Effector memory CD8-positive, alpha-beta T cell (primary cell): ENCODE results near the gene RLN3.
"Not testable (repeated sequence)": the region's sequence is repeated elsewhere in the genome, so short reads cannot be mapped to it uniquely, and the experiment has no call there.

Experiments
- ATAC-seq: fragments of 150-1000 bp; cut with Tn5 transposase; replicated peaks from 2 replicates; pipeline ENCODE4 v1.10.0; 2021; ENCODE audit warnings: mild to moderate bottlenecking, moderate library complexity
- DNase-seq, 3 experiments: peaks; one replicate each; pipeline ENCODE4 v3.0.0; 2021
- H3K27ac Mint-ChIP-seq, 2 donors: one replicate each; pipeline ENCODE4 v1.8.0; 2022; ENCODE audit warnings: mild to moderate bottlenecking in 2 of 2, mixed read lengths in 2 of 2, moderate library complexity in 2 of 2
- H3K27me3 Mint-ChIP-seq, 2 donors: one replicate each; pipeline ENCODE4 v1.8.0; 2022; ENCODE audit warnings: mixed read lengths in 2 of 2
- H3K36me3 Mint-ChIP-seq: one replicate; pipeline ENCODE4 v1.8.0; 2022; ENCODE audit warnings: mild to moderate bottlenecking, moderate library complexity, mixed read lengths; ENCODE audit not compliant: insufficient read depth
- H3K4me1 Mint-ChIP-seq, 2 donors: one replicate each; pipeline ENCODE4 v1.8.0; 2022; ENCODE audit warnings: low read depth in 2 of 2, mixed read lengths in 2 of 2
- H3K4me3 Mint-ChIP-seq, 2 donors: one replicate each; pipeline ENCODE4 v1.8.0; 2022; ENCODE audit warnings: mild to moderate bottlenecking in 2 of 2, mixed read lengths in 2 of 2, moderate library complexity in 2 of 2
- H3K9me3 Mint-ChIP-seq, 2 donors: one replicate each; pipeline ENCODE4 v1.8.0; 2022; ENCODE audit warnings: mixed read lengths in 2 of 2

Gene RLN3

GRCh38 chr19:14042659-14043608 lies 15.0 kb downstream of the RLN3 start:
- not testable (repeated sequence) for H3K9me3 Mint-ChIP-seq, H3K27me3 Mint-ChIP-seq
- peak overlapping the region; percentile 51 to 56 for H3K4me3 Mint-ChIP-seq
- ATAC-seq = peak; percentile 80
- DNase-seq = peak; percentile 52 to 63 (median 52)
- H3K36me3 Mint-ChIP-seq = peaks cover 100% of the 10 kb centered on the region
- H3K4me1 Mint-ChIP-seq = peaks cover 17 to 18% of the 10 kb centered on the region in 2 donors
- peak overlapping the region; percentile 97 to 98 for H3K27ac Mint-ChIP-seq

GRCh38 chr19:14047866-14048265 lies 19.9 kb downstream of the RLN3 start:
- H3K4me1 Mint-ChIP-seq, H3K9me3 Mint-ChIP-seq, H3K4me3 Mint-ChIP-seq, ATAC-seq, H3K27me3 Mint-ChIP-seq, DNase-seq: not testable (repeated sequence)
- Mint-ChIP-seq H3K27ac (peak overlapping the region in 1 of 2 donors; percentile 35), H3K36me3 (peaks cover 100% of the 10 kb centered on the region)

GRCh38 chr19:14048443-14049153 lies 20.6 kb downstream of the RLN3 start:
- ATAC-seq = peak; percentile 93
- Mint-ChIP-seq H3K4me3 (no peak overlapping the region), H3K4me1 (peaks cover 3 to 7% of the 10 kb centered on the region in 2 donors), H3K9me3 (no peaks in the 10 kb centered on the region), H3K27me3 (no peaks in the 10 kb centered on the region), H3K27ac (peak overlapping the region; percentile 35 to 71), H3K36me3 (peaks cover 98% of the 10 kb centered on the region)
- peak; percentile 74 to 83 (median 78) for DNase-seq

GRCh38 chr19:14050512-14050911 lies 22.6 kb downstream of the RLN3 start:
- no peak overlapping the region for H3K4me3 Mint-ChIP-seq
- no peak for ATAC-seq
- DNase-seq = no peak
- H3K27ac Mint-ChIP-seq = peak overlapping the region in 1 of 2 donors; percentile 84
- H3K36me3 Mint-ChIP-seq = peaks cover 80% of the 10 kb centered on the region
- H3K9me3 Mint-ChIP-seq = no peaks in the 10 kb centered on the region
- peaks cover 7 to 8% of the 10 kb centered on the region in 2 donors for H3K4me1 Mint-ChIP-seq
- H3K27me3 Mint-ChIP-seq = no peaks in the 10 kb centered on the region

- H3K9me3 Mint-ChIP-seq, H3K4me3 Mint-ChIP-seq, ATAC-seq, H3K27me3 Mint-ChIP-seq, H3K4me1 Mint-ChIP-seq, DNase-seq: not testable (repeated sequence)
- Mint-ChIP-seq H3K27ac (peak overlapping the region in 1 of 2 donors; percentile 84), H3K36me3 (peaks cover 75% of the 10 kb centered on the region)
Measured at GRCh38 chr19:14050961-14051360, 23.0 kb downstream of the RLN3 start.

- no peak for DNase-seq
- Mint-ChIP-seq H3K4me3 (no peak overlapping the region), H3K27me3 (no peaks in the 10 kb centered on the region), H3K4me1 (peaks cover 5% of the 10 kb centered on the region in 2 donors), H3K27ac (peak overlapping the region; percentile 16 to 75), H3K36me3 (peaks cover 65% of the 10 kb centered on the region), H3K9me3 (no peaks in the 10 kb centered on the region)
- no peak for ATAC-seq
Measured at GRCh38 chr19:14051980-14052379, 24.0 kb downstream of the RLN3 start.

GRCh38 chr19:14052470-14052869 lies 24.5 kb downstream of the RLN3 start:
- Mint-ChIP-seq H3K4me1 (peaks cover 5% of the 10 kb centered on the region in 2 donors), H3K27me3 (peaks cover 0 to 2% of the 10 kb centered on the region in 2 donors), H3K4me3 (no peak overlapping the region), H3K27ac (peak overlapping the region; percentile 16 to 46), H3K36me3 (peaks cover 60% of the 10 kb centered on the region), H3K9me3 (no peaks in the 10 kb centered on the region)
- ATAC-seq (no peak), DNase-seq (no peak)

GRCh38 chr19:14053032-14053431 lies 25.1 kb downstream of the RLN3 start:
- Mint-ChIP-seq H3K27me3 (peaks cover 5 to 8% of the 10 kb centered on the region in 2 donors), H3K27ac (peak overlapping the region in 1 of 2 donors; percentile 46), H3K9me3 (no peaks in the 10 kb centered on the region), H3K4me3 (no peak overlapping the region), H3K4me1 (peaks cover 9 to 10% of the 10 kb centered on the region in 2 donors), H3K36me3 (peaks cover 54% of the 10 kb centered on the region)
- no peak for DNase-seq
- no peak for ATAC-seq

- H3K27ac Mint-ChIP-seq = peak overlapping the region in 1 of 2 donors; percentile 59
- no peaks in the 10 kb centered on the region for H3K9me3 Mint-ChIP-seq
- H3K4me1 Mint-ChIP-seq = peaks cover 11 to 15% of the 10 kb centered on the region in 2 donors
- no peak overlapping the region for H3K4me3 Mint-ChIP-seq
- H3K36me3 Mint-ChIP-seq = peaks cover 50% of the 10 kb centered on the region
- H3K27me3 Mint-ChIP-seq = peaks cover 10 to 12% of the 10 kb centered on the region in 2 donors
- ATAC-seq (no peak), DNase-seq (no peak)
Measured at GRCh38 chr19:14053500-14053899, 25.6 kb downstream of the RLN3 start.

GRCh38 chr19:14054099-14054498 lies 26.2 kb downstream of the RLN3 start:
- no peak for ATAC-seq

GRCh38 chr19:14054721-14055120 lies 26.8 kb downstream of the RLN3 start:
- H3K9me3 Mint-ChIP-seq = no peaks in the 10 kb centered on the region
- no peak overlapping the region for H3K4me3 Mint-ChIP-seq
- H3K27ac Mint-ChIP-seq = peak overlapping the region in 1 of 2 donors; percentile 59
- ATAC-seq (no peak), DNase-seq (no peak)
- H3K36me3 Mint-ChIP-seq = peaks cover 40% of the 10 kb centered on the region
- H3K27me3 Mint-ChIP-seq = peaks cover 22 to 24% of the 10 kb centered on the region in 2 donors
- H3K4me1 Mint-ChIP-seq = peaks cover 18 to 20% of the 10 kb centered on the region in 2 donors

More at GRCh38 chr19:14054099-14054498, 26.2 kb downstream of the RLN3 start:
- peaks cover 16 to 18% of the 10 kb centered on the region in 2 donors for H3K27me3 Mint-ChIP-seq
- H3K4me3 Mint-ChIP-seq = no peak overlapping the region
- H3K4me1 Mint-ChIP-seq = peaks cover 16 to 20% of the 10 kb centered on the region in 2 donors
- peaks cover 47% of the 10 kb centered on the region for H3K36me3 Mint-ChIP-seq
- DNase-seq = no peak
- H3K27ac Mint-ChIP-seq = peak overlapping the region in 1 of 2 donors; percentile 59
- no peaks in the 10 kb centered on the region for H3K9me3 Mint-ChIP-seq

GRCh38 chr19:14055396-14055795 lies 27.4 kb downstream of the RLN3 start:
- H3K27me3 Mint-ChIP-seq = peaks cover 25 to 30% of the 10 kb centered on the region in 2 donors
- H3K36me3 Mint-ChIP-seq = peaks cover 34% of the 10 kb centered on the region
- DNase-seq = no peak

GRCh38 chr19:14056069-14056666 lies 28.2 kb downstream of the RLN3 start:
- ATAC-seq = no peak
- no peak overlapping the region for H3K4me3 Mint-ChIP-seq
- peaks cover 25 to 35% of the 10 kb centered on the region in 2 donors for H3K27me3 Mint-ChIP-seq
- peaks cover 19 to 20% of the 10 kb centered on the region in 2 donors for H3K4me1 Mint-ChIP-seq
- no peak for DNase-seq
- no peak overlapping the region for H3K27ac Mint-ChIP-seq
- peaks cover 26% of the 10 kb centered on the region for H3K36me3 Mint-ChIP-seq
- no peaks in the 10 kb centered on the region for H3K9me3 Mint-ChIP-seq

More at GRCh38 chr19:14055396-14055795, 27.4 kb downstream of the RLN3 start:
- Mint-ChIP-seq H3K4me3 (no peak overlapping the region), H3K27ac (peak overlapping the region in 1 of 2 donors; percentile 62), H3K9me3 (no peaks in the 10 kb centered on the region), H3K4me1 (peaks cover 19 to 20% of the 10 kb centered on the region in 2 donors)
- no peak for ATAC-seq
